ENCODE results near the gene PSTPIP1. TPM values are rescaled to one million over a fixed set of nuclear protein-coding genes. Genes with fewer than 3 reads are reported as not detected.

PSTPIP1 gene
- total RNA-seq, 1 experiment from 2014 or later = not detected

DNA sequence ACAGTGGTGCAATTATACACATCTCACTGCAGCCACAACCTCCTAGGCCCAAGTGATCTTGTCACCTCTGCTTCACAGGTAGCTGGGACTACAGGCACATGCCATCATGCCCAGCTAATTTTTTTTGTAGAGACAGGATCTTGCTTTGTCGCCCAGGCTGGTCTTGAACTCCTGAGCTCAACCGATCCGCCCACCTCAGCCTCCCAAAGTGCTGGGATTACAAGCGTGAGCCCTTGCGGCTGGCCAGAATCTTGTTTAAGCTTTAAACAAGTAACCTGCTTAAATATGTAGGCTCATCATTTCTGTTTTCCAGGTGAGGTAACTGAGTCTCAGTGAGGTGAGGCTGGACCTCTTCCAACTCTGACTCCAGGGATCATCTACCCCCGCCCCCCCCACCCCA lies 7.7 kb upstream of the PSTPIP1 start:
- H3K27me3 ChIP-seq (ENCODE audit: low read length) = no peaks in the 10 kb centered on the region
- H3K9me2 ChIP-seq (replicated peaks; ENCODE audit: low read length) = no peaks in the 10 kb centered on the region
- no peaks in the 10 kb centered on the region for H3K4me1 ChIP-seq (ENCODE audit: insufficient read depth, low read length)
- no peak overlapping the region for H3K27ac ChIP-seq (ENCODE audit: low read length)
- no TSS peak for BruUV-seq (replicated peaks)
- no peak overlapping the region for H3K9ac ChIP-seq (ENCODE audit: low read length)
- ChIA-PET POLR2A (ENCODE audit: unreplicated experiment) (no interaction called here), CTCF (no interaction called here)
- H4K20me1 ChIP-seq (ENCODE audit: low read length) = no peaks in the 10 kb centered on the region
- H2AFZ ChIP-seq (ENCODE audit: low read length) = no peak overlapping the region
- no peaks in the 10 kb centered on the region for H3K9me3 ChIP-seq (ENCODE audit: low read length)
- no peaks in the 10 kb centered on the region for H3K36me3 ChIP-seq (ENCODE audit: low read depth, low read length)
- no peak overlapping the region for H3K4me2 ChIP-seq (ENCODE audit: low read length)
- H3K4me3 ChIP-seq (ENCODE audit: low read length) = no peak overlapping the region
- no peaks in the 10 kb centered on the region for H3K79me2 ChIP-seq (ENCODE audit: low read length)
- no peaks in the 10 kb centered on the region for H3F3A ChIP-seq (ENCODE audit: low read length, unreplicated experiment)
- intact Hi-C loops (cut with micrococcal nuclease) = no loop called here
- DNase-seq = no peak
- no peak for ATAC-seq
- TF ChIP-seq EZH2 (IDR thresholded peaks at IDR 0.05; ENCODE audit: low read length, unreplicated experiment) (no peak), EZH2phosphoT487 (IDR thresholded peaks at IDR 0.05; ENCODE audit: borderline replicate concordance, low read length) (no peak)
- TF ChIP-seq, protein P1, sequence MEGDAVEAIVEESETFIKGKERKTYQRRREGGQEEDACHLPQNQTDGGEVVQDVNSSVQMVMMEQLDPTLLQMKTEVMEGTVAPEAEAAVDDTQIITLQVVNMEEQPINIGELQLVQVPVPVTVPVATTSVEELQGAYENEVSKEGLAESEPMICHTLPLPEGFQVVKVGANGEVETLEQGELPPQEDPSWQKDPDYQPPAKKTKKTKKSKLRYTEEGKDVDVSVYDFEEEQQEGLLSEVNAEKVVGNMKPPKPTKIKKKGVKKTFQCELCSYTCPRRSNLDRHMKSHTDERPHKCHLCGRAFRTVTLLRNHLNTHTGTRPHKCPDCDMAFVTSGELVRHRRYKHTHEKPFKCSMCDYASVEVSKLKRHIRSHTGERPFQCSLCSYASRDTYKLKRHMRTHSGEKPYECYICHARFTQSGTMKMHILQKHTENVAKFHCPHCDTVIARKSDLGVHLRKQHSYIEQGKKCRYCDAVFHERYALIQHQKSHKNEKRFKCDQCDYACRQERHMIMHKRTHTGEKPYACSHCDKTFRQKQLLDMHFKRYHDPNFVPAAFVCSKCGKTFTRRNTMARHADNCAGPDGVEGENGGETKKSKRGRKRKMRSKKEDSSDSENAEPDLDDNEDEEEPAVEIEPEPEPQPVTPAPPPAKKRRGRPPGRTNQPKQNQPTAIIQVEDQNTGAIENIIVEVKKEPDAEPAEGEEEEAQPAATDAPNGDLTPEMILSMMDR (conservative IDR thresholded peaks at IDR 0.05; ENCODE audit: low read depth, low read length) = no peak

DNA sequence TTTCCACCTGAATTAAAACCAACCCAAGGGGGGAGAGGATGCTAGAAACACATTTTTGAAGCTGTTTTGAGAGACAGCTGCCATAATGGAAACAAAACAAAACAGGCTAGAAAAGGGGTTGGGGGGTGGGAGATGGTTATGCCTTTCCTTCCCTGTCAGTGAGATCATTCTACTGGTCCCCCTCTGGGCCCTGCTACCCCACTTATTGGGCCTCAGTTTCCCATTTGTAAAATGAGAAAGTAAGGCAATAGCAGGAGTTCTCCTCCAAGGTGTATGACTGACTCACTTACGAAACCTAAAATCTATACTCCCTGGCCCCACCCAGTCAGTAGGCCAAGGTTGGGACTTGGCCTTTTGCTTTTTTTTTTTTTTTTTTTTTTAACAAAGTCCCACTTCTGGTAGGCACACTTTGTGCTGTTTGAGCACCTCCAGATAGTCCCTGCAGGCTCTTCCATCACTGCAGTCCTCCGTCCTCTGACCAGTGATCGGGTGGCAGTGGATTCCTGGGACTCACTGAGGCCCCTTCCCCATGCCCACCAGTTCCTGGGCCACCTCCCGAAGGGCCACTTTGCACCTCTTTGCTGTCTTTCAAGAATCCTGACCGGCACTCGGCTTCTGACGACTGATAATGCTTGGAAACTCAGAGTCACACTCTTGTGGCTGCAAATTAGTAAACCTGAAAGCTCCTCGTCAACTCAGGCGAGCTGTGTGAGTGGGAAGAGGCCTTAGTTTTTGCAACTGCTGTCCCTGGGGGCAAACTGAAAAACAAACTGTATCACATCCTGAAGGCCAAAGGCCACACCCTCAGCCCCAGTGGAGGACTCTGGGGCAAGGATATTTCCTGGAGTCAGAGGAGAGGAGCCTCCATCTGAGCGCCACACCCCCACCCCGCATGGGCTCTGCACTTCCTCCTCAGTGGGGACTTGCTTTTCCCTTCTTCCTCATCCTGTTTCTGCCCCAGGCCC lies 6.7 kb upstream of the PSTPIP1 start:
- Histone ChIP-seq H3K27ac (ENCODE audit: low read length) (no peak overlapping the region), H3K9me3 (ENCODE audit: low read length) (no peaks in the 10 kb centered on the region), H3K4me2 (ENCODE audit: low read length) (no peak overlapping the region), H3K9me2 (replicated peaks; ENCODE audit: low read length) (no peaks in the 10 kb centered on the region), H3F3A (ENCODE audit: low read length, unreplicated experiment) (no peaks in the 10 kb centered on the region), H3K36me3 (ENCODE audit: low read depth, low read length) (no peaks in the 10 kb centered on the region), H3K79me2 (ENCODE audit: low read length) (no peaks in the 10 kb centered on the region), H3K27me3 (ENCODE audit: low read length) (no peaks in the 10 kb centered on the region), H3K4me1 (ENCODE audit: insufficient read depth, low read length) (no peaks in the 10 kb centered on the region), H4K20me1 (ENCODE audit: low read length) (no peaks in the 10 kb centered on the region), H3K4me3 (ENCODE audit: low read length) (no peak overlapping the region), H3K9ac (ENCODE audit: low read length) (no peak overlapping the region), H2AFZ (ENCODE audit: low read length) (no peak overlapping the region)
- DNase-seq (no peak), ATAC-seq (no peak)
- no TSS peak for BruUV-seq (replicated peaks)
- CTCF ChIA-PET = no interaction called here
- TF ChIP-seq, protein P1 (conservative IDR thresholded peaks at IDR 0.05; ENCODE audit: low read depth, low read length) = no peak
- TF ChIP-seq EZH2phosphoT487 (IDR thresholded peaks at IDR 0.05; ENCODE audit: borderline replicate concordance, low read length) (no peak), EZH2 (IDR thresholded peaks at IDR 0.05; ENCODE audit: low read length, unreplicated experiment) (no peak)
- POLR2A ChIA-PET (ENCODE audit: unreplicated experiment) = interaction anchor here (0.6 kb wide), 1 partner anchor 10 kb away, joined by 6 read pairs; no protein-coding TSS in a partner anchor
- intact Hi-C loops (cut with micrococcal nuclease) = no loop called here
